ENCODE measurements around the gene ATP5F1D.

Gene ATP5F1D

GRCh38 chr19:1280636-1281568 lies 39.4 kb downstream of the ATP5F1D start:
- DNase-seq (ENCODE audit: low read depth in 3 of 3), result no peak

GRCh38 chr19:1281569-1282287 lies 40.2 kb downstream of the ATP5F1D start:
- DNase-seq (ENCODE audit: low read depth in 3 of 3), result no peak

GRCh38 chr19:1282588-1283206 lies 41.1 kb downstream of the ATP5F1D start:
- no peak for DNase-seq (ENCODE audit: low read depth in 3 of 3)

- no peak for DNase-seq (ENCODE audit: low read depth in 3 of 3)
These were observed 41.8 kb downstream of the ATP5F1D start for GRCh38 chr19:1283207-1283916.

- DNase-seq (ENCODE audit: low read depth in 3 of 3), result no peak
These were observed 42.4 kb downstream of the ATP5F1D start for GRCh38 chr19:1283917-1284292.

GRCh38 chr19:1284293-1284978 lies 42.9 kb downstream of the ATP5F1D start:
- no peak for DNase-seq (ENCODE audit: low read depth in 3 of 3)

GRCh38 chr19:1284979-1285736 lies 43.6 kb downstream of the ATP5F1D start:
- no peak for DNase-seq (ENCODE audit: low read depth in 3 of 3)

GRCh38 chr19:1285737-1286360 lies 44.3 kb downstream of the ATP5F1D start, which contains the start of gene EFNA2:
TSS of gene EFNA2 (plus strand) at chr19:1285873. CDS start at chr19:1286169, 296 bp downstream.
- no peak for DNase-seq (ENCODE audit: low read depth in 3 of 3)

GRCh38 chr19:1286487-1287353 lies 45.2 kb downstream of the ATP5F1D start:
- DNase-seq (ENCODE audit: low read depth in 3 of 3), result no peak

- DNase-seq (ENCODE audit: low read depth in 3 of 3), result no peak
These were observed 46.0 kb downstream of the ATP5F1D start for GRCh38 chr19:1287354-1288225.

GRCh38 chr19:1288226-1288612 lies 46.7 kb downstream of the ATP5F1D start:
- DNase-seq (ENCODE audit: low read depth in 3 of 3), result no peak

GRCh38 chr19:1288833-1289685 lies 47.5 kb downstream of the ATP5F1D start:
- no peak for DNase-seq (ENCODE audit: low read depth in 3 of 3)

GRCh38 chr19:1289686-1290025 lies 48.1 kb downstream of the ATP5F1D start:
- no peak for DNase-seq (ENCODE audit: low read depth in 3 of 3)

- DNase-seq (ENCODE audit: low read depth in 3 of 3), result no peak
These were observed 48.7 kb downstream of the ATP5F1D start for GRCh38 chr19:1290196-1290702.

- no peak for DNase-seq (ENCODE audit: low read depth in 3 of 3)
These were observed 49.4 kb downstream of the ATP5F1D start for GRCh38 chr19:1290703-1291651.
